ENCODE measurements around the gene MATCAP1.

Gene MATCAP1

DNA sequence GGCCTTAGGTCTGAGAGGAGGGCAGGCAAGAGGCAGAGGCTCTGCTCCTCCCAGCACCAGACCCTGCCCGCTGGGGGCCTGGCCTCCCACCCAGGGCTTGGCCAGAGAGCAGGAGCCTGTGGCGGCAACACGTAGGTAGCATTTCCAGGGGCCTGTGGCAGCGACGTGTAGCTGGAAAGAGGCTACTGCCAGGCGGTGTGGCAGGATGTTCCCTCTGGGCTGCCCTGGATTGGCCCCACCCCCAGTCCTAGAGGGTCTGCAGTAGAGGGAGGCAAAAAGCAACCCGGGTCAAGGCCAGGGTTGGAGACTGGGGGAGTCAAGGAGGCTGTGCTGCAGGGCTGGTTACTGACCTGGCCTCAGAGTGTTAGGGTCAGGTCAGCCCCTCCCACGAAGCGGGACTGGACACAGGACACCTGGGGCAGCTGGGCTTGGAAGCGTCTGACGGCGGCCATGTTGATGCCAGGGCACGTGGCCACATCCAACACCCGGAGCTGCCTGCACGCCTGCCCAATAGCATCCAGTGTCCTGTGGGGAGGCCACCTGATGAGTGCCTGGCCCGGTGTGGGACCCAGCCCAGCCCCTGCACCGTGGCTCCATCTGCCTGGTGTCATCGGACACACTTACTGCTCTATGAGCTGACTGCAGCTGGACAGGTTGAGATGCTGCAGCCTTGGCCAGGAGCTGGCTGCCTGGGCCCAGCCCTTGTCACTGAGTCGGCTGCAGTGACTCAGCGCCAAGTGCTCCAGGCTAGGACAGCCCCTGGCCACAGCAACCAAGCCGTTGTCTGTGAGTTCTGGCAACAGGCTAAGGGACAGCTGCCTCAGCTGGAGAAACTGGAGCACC, 23.7 kb upstream of the MATCAP1 start:
- no peak for DNase-seq

DNA sequence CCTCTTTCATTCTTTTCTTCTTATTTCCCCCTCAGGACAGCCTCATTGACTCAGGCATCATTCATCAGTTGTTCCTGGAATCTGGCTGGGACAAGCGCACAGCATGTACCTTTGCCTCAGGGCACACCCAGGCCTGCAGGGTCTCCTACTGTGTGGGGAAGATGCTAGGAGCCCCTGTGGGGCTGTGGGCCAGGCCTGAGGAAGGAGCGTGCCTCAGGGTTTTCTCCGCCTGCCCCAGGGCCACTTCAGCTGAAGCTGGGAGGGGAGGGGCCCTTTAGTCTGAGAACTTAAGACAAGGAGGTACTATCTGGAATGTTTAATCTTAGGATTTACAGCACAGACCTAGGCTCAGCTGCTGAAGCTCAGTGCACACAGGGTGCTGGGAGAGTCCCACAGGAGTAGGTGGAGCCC, 23.1 kb upstream of the MATCAP1 start:
- DNase-seq = no peak

- DNase-seq = no peak
These were observed 22.5 kb upstream of the MATCAP1 start for GRCh38 chr16:67206129-67206837.

GRCh38 chr16:67204076-67204475, 20.3 kb upstream of the MATCAP1 start:
- DNase-seq = no peak

GRCh38 chr16:67202956-67203493, 19.3 kb upstream of the MATCAP1 start:
- no peak for DNase-seq

GRCh38 chr16:67202426-67202825, 18.7 kb upstream of the MATCAP1 start:
- no peak for DNase-seq

GRCh38 chr16:67201411-67202345, 17.9 kb upstream of the MATCAP1 start:
- no peak for DNase-seq

- DNase-seq = no peak
These were observed 16.7 kb upstream of the MATCAP1 start for GRCh38 chr16:67200491-67200890.

DNA sequence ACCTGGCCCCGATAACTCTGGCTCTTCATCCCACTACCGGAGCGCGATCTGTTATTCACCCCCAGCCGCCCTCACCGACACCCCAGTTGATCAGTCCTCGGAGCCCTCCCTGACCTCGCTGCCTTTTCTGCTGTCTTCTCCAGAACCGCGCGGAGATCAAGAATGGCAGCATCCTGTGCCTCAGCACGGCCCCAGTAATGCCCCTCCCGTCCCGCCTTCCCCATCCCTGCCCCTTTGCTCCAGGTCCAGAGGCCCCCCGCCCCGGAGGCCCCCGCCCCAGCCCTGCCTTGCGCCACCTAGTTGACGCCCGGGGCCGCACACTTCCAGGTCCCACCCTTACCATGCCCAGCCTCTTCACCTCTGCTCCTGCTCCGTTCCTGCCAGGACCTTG, 16.0 kb upstream of the MATCAP1 start:
- DNase-seq = no peak

DNA sequence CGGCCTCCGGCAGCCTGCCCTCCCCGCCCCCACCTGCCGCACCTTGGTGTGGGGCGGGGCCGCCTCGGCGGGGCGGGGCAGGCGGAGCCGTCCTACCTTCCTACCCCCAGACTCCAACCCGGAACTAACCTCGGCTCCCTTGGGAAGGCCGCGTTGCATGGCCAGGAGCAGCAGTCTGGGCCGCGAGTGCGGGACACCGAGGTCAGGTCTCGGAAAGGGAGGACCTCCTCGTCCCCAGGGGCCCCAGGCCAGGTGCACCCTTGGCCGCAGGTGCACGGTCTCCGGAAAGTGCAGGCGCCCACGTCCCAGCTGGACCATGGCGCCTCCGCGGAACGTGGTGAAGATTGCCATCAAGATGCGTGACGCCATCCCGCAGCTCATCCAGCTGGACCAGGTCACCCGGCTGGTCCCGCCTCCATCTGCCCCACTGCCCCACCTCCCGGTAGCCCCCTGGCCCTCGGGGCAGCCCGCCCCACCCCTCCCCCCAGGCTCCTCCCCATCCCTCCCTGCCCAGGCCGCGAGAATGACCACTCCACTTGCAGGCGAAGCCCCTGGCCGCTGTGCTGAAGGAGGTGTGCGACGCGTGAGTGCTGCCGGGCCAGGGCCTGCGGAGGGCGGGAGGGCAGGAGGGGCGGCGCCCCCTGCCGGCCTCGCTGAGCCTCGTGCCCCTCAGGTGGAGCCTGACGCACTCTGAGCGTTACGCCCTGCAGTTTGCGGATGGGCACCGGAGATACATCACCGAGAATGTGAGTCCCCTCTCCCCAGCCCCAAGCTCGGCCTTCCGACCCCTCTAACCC, 15.4 kb upstream of the MATCAP1 start, which contains the start of gene ELMO3:
Gene ELMO3 (plus strand): TSS at position 121 of the 797 bp plus-strand sequence. CDS start 196 bp downstream, at position 317.
- no peak for DNase-seq

GRCh38 chr16:67198238-67198734, 14.5 kb upstream of the MATCAP1 start:
- DNase-seq = no peak

DNA sequence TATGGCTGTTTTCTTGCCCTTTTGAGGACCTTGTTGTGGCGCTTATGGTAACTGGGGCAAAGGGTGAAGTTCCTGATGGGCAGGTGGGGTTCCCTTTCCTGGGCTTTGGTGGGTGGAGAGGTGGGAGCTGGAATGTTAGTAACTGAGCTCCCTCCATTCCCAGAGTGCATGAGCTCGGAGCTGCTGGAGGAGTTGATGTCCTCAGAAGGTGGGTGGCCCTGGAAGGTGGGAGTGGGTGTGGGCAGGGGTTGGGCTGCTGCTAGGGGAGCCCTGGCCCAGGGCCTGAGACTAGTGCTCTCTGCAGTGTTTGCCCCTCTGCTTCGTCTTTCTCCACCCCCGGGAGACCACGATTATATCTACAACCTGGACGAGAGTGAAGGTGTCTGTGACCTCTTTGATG, 13.9 kb upstream of the MATCAP1 start:
- DNase-seq = no peak

GRCh38 chr16:67196881-67197280, 13.1 kb upstream of the MATCAP1 start:
- no peak for DNase-seq

GRCh38 chr16:67195676-67196075, 11.9 kb upstream of the MATCAP1 start:
- DNase-seq = no peak

DNA sequence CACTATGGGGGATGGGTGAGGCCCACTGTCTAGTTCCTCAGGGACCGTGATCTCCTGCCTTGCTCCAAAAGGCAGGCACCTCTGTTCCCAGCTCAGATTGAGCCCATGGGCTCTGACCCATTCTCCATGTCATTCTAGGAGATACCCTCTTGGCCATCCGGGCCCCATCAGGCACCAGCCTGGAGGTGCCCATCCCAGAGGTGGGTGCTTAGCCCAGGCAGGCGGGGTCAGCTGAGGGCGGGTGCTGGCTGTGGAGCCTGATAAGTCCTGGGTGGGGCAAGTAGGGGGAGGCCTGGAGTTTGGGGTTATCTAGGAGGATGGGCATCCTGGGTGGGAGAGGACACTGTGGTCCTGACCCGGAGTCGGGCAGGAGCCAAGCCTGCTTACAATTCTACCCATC, 10.5 kb upstream of the MATCAP1 start:
- DNase-seq = no peak

DNA sequence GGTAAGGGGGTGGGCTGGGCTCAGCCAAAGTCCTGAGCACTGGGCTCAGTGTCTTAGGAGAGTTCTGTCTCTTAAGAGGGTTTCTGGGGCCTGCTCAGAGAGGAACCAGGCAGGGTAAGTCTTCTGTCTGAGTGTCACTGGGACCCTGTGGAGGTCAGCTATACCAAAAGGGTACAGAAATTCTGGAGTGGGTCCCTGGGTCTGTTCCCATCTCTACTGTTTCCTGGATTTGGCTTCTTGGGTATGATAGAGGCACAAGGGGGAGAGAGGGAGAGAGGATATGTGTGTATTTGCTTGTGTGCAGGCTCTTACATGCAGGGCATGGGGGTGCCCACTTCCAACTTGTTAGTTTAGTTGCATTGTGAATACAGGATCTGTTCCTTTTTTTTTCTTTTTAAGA, 9.8 kb upstream of the MATCAP1 start:
- DNase-seq = no peak

GRCh38 chr16:67192781-67193361, 9.1 kb upstream of the MATCAP1 start:
- no peak for DNase-seq

DNA sequence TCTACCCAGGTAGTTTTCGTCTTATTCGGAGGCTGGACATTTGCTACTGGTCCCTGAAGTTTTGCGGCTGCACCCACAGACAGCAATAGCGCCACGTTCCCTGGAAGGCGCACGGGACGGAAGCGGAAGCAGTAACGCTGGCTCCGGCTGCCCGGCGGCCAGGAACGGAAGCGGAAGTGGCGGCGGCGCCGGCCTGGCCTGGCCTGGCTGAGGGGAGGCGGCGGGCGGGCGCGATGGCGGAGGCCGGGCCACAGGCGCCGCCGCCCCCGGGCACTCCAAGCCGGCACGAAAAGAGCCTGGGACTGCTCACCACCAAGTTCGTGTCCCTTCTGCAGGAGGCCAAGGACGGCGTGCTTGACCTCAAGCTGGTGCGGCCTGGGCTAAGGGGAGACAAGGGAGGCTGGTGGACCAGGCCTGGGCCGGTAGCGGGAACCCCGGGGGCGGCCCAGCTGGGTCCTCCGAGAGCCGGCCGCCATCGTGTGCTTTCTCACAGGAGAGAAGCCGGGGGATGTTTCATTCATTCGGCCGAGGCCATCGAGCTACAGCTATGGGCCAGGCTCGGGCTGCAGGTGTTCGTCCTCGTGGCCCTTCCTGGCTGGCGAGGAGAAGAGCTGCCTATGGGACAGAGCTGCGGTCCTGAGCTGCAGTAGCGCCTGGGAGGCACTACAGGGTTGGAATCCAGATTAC, 8.4 kb upstream of the MATCAP1 start, which contains the start of gene E2F4:
Gene E2F4 (plus strand): TSS at position 161 of the 687 bp plus-strand sequence. CDS start 73 bp downstream, at position 234.
- DNase-seq = peak; percentile 88

- DNase-seq = no peak
These were observed 7.7 kb upstream of the MATCAP1 start for GRCh38 chr16:67191411-67191994.

Measured in activated naive CD4-positive, alpha-beta T cell treated with Interleukin-2 at 50 U/mL for 16 hours (primary cell).